ENCODE results near the gene FOXRED1. TPM values are rescaled to one million over a fixed set of nuclear protein-coding genes. Genes with fewer than 3 reads are reported as not detected.

Gene FOXRED1
- total RNA-seq, 2 donors from 2014 or later: 50.7 to 55.8 TPM

DNA sequence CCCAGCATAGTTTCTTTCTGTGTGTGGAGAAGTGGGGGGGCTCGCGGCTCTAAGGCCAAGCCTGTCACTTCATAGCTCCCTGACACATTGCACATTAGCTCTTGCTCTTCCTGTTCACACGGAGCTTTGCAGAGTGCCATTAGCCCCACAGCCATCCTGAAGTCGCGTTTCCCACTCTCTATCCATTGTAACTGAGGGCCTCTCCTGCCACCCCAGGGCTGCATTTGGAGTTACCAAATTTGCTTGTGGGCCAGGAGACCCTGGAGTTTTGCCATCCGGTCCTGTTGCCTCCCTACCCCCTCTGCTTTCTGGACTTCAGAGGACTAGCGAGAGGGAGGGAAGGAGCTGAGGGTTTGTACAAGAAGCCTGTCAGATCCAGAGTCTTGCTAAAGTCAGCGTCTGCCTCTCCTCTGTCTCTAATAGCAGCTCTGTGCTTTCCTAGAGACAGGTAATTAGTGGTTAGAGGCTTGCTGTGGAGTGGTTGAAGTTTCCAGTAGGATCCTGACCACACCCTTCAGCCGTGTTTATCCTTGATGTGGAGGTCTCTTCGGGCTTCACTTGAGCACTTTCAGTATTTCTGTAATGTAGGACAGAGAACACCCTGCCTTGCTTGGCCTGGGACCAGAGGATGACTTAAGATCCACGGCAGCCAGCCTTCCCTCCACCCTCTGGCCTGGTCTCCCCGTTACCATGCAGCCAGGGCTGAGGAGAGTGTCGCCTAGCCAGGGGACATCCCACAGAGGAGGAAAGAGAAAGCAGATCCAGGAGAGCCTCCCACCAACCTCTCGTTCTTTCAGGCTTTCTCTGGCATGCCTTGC is 49.0 kb downstream of the FOXRED1 start:
- Histone ChIP-seq H3K9ac (ENCODE audit: extremely low read depth, low read length, poor library complexity, severe bottlenecking) (no peak overlapping the region), H3K4me1 (ENCODE audit: control insufficient read depth, insufficient read depth, low read length) (peaks cover 3% of the 10 kb centered on the region), H3K27me3 (ENCODE audit: control insufficient read depth, insufficient read depth, low read length, poor library complexity, severe bottlenecking) (no peaks in the 10 kb centered on the region), H3K4me3 (ENCODE audit: low read length) (no peak overlapping the region), H3K27ac (ENCODE audit: low read depth, low read length) (peak overlapping the region; percentile 38), H3K9me3 (ENCODE audit: control insufficient read depth, low read length) (no peaks in the 10 kb centered on the region), H3K36me3 (ENCODE audit: control insufficient read depth, insufficient read depth, low read length) (peaks cover 8% of the 10 kb centered on the region)
- TF ChIP-seq, protein P1, sequence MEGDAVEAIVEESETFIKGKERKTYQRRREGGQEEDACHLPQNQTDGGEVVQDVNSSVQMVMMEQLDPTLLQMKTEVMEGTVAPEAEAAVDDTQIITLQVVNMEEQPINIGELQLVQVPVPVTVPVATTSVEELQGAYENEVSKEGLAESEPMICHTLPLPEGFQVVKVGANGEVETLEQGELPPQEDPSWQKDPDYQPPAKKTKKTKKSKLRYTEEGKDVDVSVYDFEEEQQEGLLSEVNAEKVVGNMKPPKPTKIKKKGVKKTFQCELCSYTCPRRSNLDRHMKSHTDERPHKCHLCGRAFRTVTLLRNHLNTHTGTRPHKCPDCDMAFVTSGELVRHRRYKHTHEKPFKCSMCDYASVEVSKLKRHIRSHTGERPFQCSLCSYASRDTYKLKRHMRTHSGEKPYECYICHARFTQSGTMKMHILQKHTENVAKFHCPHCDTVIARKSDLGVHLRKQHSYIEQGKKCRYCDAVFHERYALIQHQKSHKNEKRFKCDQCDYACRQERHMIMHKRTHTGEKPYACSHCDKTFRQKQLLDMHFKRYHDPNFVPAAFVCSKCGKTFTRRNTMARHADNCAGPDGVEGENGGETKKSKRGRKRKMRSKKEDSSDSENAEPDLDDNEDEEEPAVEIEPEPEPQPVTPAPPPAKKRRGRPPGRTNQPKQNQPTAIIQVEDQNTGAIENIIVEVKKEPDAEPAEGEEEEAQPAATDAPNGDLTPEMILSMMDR (conservative IDR thresholded peaks at IDR 0.05): no peak
- no peak overlapping the region for H3K27ac Mint-ChIP-seq
- H3K4me3 Mint-ChIP-seq: no peak overlapping the region
- H3K4me1 Mint-ChIP-seq: peaks cover 6% of the 10 kb centered on the region
- H3K27me3 Mint-ChIP-seq (ENCODE audit: insufficient read depth): no peaks in the 10 kb centered on the region
- no peaks in the 10 kb centered on the region for H3K9me3 Mint-ChIP-seq
- WGBS, 2 experiments (ENCODE audit: insufficient coverage in 1 of 2, insufficient read length in 1 of 2): 93 to 94% methylated on average over 2 to 14 of the region's 14 CpGs
- no peak for DNase-seq
- peaks cover 25% of the 10 kb centered on the region for H3K36me3 Mint-ChIP-seq (ENCODE audit: low read depth)

DNA sequence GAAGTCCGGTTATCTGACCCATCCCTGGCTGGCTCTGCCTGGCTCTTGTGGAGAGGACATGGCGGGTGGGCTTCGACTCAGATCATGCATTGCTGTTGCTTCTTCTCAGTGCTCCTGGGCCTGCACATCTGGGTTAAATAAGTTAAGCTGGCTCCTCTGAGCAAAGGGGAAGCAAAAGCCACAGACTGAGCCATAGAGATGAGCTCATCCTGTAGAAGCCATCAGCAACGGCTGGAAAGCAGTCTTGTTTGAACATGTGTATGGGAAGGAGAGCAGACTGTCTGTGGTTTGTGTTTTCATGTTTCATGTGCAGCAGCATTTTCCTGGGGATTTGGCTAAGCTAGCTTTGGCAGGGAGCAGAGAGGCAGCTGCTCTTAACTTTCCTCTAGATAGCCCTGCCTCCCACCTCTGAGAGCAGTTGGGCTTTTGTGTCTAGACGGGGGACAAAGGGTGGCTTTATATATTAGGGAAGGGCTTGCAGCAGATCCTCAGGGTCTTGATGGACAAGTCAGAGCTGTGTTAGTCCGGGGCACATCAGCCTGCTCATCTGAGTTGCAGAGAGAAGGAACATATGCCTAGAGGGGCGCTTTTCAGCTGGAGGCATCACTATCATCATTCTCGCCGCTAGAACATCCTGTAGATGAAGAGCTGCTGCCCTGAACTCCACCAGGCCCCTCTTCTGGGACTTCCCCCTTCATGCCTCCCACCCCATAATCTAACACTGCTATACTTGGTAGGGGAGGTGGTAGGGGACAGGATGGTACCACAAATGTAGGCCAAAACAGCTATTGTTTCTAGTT is 49.8 kb downstream of the FOXRED1 start:
- Mint-ChIP-seq H3K27me3 (ENCODE audit: insufficient read depth) (no peaks in the 10 kb centered on the region), H3K4me3 (no peak overlapping the region), H3K27ac (no peak overlapping the region), H3K36me3 (ENCODE audit: low read depth) (peaks cover 25% of the 10 kb centered on the region), H3K4me1 (no peaks in the 10 kb centered on the region), H3K9me3 (no peaks in the 10 kb centered on the region)
- 86 to 95% methylated on average over 1 to 9 of the region's 9 CpGs for WGBS, 2 experiments (ENCODE audit: insufficient coverage in 1 of 2, insufficient read length in 1 of 2)
- Histone ChIP-seq H3K27me3 (ENCODE audit: control insufficient read depth, insufficient read depth, low read length, poor library complexity, severe bottlenecking) (no peaks in the 10 kb centered on the region), H3K9me3 (ENCODE audit: control insufficient read depth, low read length) (no peaks in the 10 kb centered on the region), H3K9ac (ENCODE audit: extremely low read depth, low read length, poor library complexity, severe bottlenecking) (no peak overlapping the region), H3K36me3 (ENCODE audit: control insufficient read depth, insufficient read depth, low read length) (peaks cover 8% of the 10 kb centered on the region), H3K4me3 (ENCODE audit: low read length) (no peak overlapping the region), H3K4me1 (ENCODE audit: control insufficient read depth, insufficient read depth, low read length) (no peaks in the 10 kb centered on the region), H3K27ac (ENCODE audit: low read depth, low read length) (peak overlapping the region; percentile 38)
- no peak for DNase-seq
- TF ChIP-seq, protein P1 (conservative IDR thresholded peaks at IDR 0.05): no peak

DNA sequence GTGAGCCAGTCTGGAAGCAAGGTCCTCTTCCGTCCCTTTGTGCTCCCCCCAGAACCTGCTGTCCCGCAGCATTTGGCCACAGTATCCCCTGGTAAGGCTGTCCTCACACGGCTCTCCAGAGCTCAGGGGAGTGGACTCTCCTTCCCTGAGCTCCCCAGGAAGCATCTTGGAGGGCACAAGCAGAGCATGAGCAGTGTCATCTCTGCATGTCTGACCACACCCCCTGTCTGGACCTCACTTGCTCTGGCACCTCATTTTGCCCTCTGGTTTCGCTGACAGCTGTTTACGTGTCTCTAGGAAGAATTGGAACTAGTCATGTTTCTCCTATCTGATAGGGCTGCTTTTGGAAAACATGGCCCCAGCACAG is 50.4 kb downstream of the FOXRED1 start:
- Mint-ChIP-seq H3K4me1 (no peaks in the 10 kb centered on the region), H3K27ac (no peak overlapping the region), H3K36me3 (ENCODE audit: low read depth) (peaks cover 19% of the 10 kb centered on the region), H3K27me3 (ENCODE audit: insufficient read depth) (no peaks in the 10 kb centered on the region), H3K4me3 (no peak overlapping the region), H3K9me3 (no peaks in the 10 kb centered on the region)
- Histone ChIP-seq H3K27me3 (ENCODE audit: control insufficient read depth, insufficient read depth, low read length, poor library complexity, severe bottlenecking) (no peaks in the 10 kb centered on the region), H3K9ac (ENCODE audit: extremely low read depth, low read length, poor library complexity, severe bottlenecking) (no peak overlapping the region), H3K27ac (ENCODE audit: low read depth, low read length) (no peak overlapping the region), H3K4me1 (ENCODE audit: control insufficient read depth, insufficient read depth, low read length) (no peaks in the 10 kb centered on the region), H3K36me3 (ENCODE audit: control insufficient read depth, insufficient read depth, low read length) (peaks cover 3% of the 10 kb centered on the region), H3K4me3 (ENCODE audit: low read length) (no peak overlapping the region), H3K9me3 (ENCODE audit: control insufficient read depth, low read length) (no peaks in the 10 kb centered on the region)
- DNase-seq: no peak
- 91 to 95% methylated on average over 4 to 5 of the region's 5 CpGs for WGBS, 2 experiments (ENCODE audit: insufficient coverage in 1 of 2, insufficient read length in 1 of 2)
- TF ChIP-seq, protein P1 (conservative IDR thresholded peaks at IDR 0.05): no peak

Measured in endodermal cell (in vitro differentiated cells).